Natural killer cell (primary cell): ENCODE measurements around the gene FXYD1. TPM values are rescaled to one million over a fixed set of nuclear protein-coding genes. Genes with fewer than 3 reads are reported as not detected.

Source experiments
- ATAC-seq, 3 donors: fragments of 150-1000 bp in 2 of 3; fragments of 200-7000 bp in 1 of 3; cut with Tn5 transposase; 1 replicate in 1 of 3; 2 replicates in 2 of 3; pipeline ENCODE4 v1.10.0; 2021; ENCODE audit warnings: mild to moderate bottlenecking in 2 of 3, moderate library complexity in 2 of 3
- DNase-seq, 2 donors: peaks; one replicate each; pipeline versions ENCODE4 v3.0.0 to v3.0.0-alpha.2; 2013 to 2021; ENCODE audit warnings: mixed read lengths in 1 of 2
- H3K27ac ChIP-seq: one replicate; pipeline ENCODE4 v1.5.1; 2013; ENCODE audit warnings: mild to moderate bottlenecking, low read length
- H3K27me3 ChIP-seq: one replicate; pipeline ENCODE4 v1.6.1; 2013; ENCODE audit warnings: low read length; ENCODE audit not compliant: control insufficient read depth, insufficient read depth
- H3K36me3 ChIP-seq: one replicate; pipeline ENCODE4 v1.6.1; 2013; ENCODE audit warnings: low read length; ENCODE audit not compliant: control insufficient read depth, insufficient read depth
- H3K4me1 ChIP-seq: one replicate; pipeline ENCODE4 v1.6.1; 2013; ENCODE audit warnings: low read length; ENCODE audit not compliant: control insufficient read depth, insufficient read depth
- H3K4me3 ChIP-seq: one replicate; pipeline ENCODE4 v1.5.1; 2013; ENCODE audit warnings: low read length
- H3K9me3 ChIP-seq: one replicate; pipeline ENCODE4 v1.6.1; 2013; ENCODE audit warnings: low read length; ENCODE audit not compliant: control insufficient read depth, insufficient read depth
- H3K27ac Mint-ChIP-seq, 2 donors: one replicate each; pipeline ENCODE4 v1.8.0; 2022; ENCODE audit warnings: mild to moderate bottlenecking in 2 of 2, mixed read lengths in 2 of 2, moderate library complexity in 1 of 2
- H3K27me3 Mint-ChIP-seq, 2 donors: one replicate each; pipeline ENCODE4 v1.8.0; 2022; ENCODE audit warnings: low read depth in 2 of 2, mixed read lengths in 2 of 2
- H3K36me3 Mint-ChIP-seq: one replicate; pipeline ENCODE4 v1.8.0; 2022; ENCODE audit warnings: mixed read lengths
- H3K4me1 Mint-ChIP-seq, 2 donors: one replicate each; pipeline ENCODE4 v1.8.0; 2022; ENCODE audit warnings: mixed read lengths in 2 of 2
- H3K4me3 Mint-ChIP-seq: one replicate; pipeline ENCODE4 v1.8.0; 2022; ENCODE audit warnings: mild to moderate bottlenecking, moderate library complexity, mixed read lengths
- H3K9me3 Mint-ChIP-seq, 2 donors: one replicate each; pipeline ENCODE4 v1.8.0; 2022; ENCODE audit warnings: mixed read lengths in 2 of 2
- CTCF ChIP-seq: fragments of 200-600 bp; IDR thresholded peaks from one replicate; pipeline ENCODE4 v1.8.0; 2022; ENCODE audit warnings: antibody characterized with exemption
- WGBS: methylation state at CpG from one replicate; pipeline ENCODE4 v1.1.7; 2013; ENCODE audit warnings: missing lambda C conversion rate; ENCODE audit not compliant: insufficient coverage; 5-methylcytosine and 5-hydroxymethylcytosine counted together
- intact Hi-C: fragments of 100-400 bp; cut with micrococcal nuclease; formaldehyde crosslinking; loops from one replicate; pipeline ENCODE4 v1.14.2; 2022
- total RNA-seq, 4 donors: library from RNA; stranded (reverse); fragments of 120-200 nt in 1 of 4; gene quantifications; one replicate each; pipeline versions ENCODE4 v1.2.3 to v1.2.4, GENCODE V29; 2013 to 2022

Gene FXYD1
- total RNA-seq, 3 donors from 2014 or later (not counting 1 experiment from before 2014, with no cell fraction given): not detected

- intact Hi-C loops: loop anchor here (5.0 kb wide), 2 partner anchors 72 to 168 kb away; no protein-coding TSS in a partner anchor
- Mint-ChIP-seq H3K4me1 (peaks cover 22 to 50% of the 10 kb centered on the region in 2 donors), H3K27ac (peak overlapping the region in 1 of 2 donors; percentile 80), H3K4me3 (peak overlapping the region; percentile 17), H3K9me3 (no peaks in the 10 kb centered on the region), H3K27me3 (peaks cover 0 to 23% of the 10 kb centered on the region in 2 donors), H3K36me3 (no peaks in the 10 kb centered on the region)
- Histone ChIP-seq H3K9me3 (no peaks in the 10 kb centered on the region), H3K36me3 (no peaks in the 10 kb centered on the region), H3K27ac (no peak overlapping the region), H3K4me3 (no peak overlapping the region), H3K4me1 (peaks cover 50% of the 10 kb centered on the region), H3K27me3 (peaks cover 11% of the 10 kb centered on the region)
- no peak for TF ChIP-seq CTCF
- 58% methylated on average over 12 of the region's 12 CpGs for WGBS
- ATAC-seq (no peak), DNase-seq (no peak)
These were observed 1.8 kb downstream of the FXYD1 start for GRCh38 chr19:35140207-35140961.

- 1% methylated on average over 41 of the region's 48 CpGs for WGBS
These were observed 2.6 kb downstream of the FXYD1 start for GRCh38 chr19:35140962-35141836.

GRCh38 chr19:35141837-35142605 lies 3.4 kb downstream of the FXYD1 start:
- H3K9me3 Mint-ChIP-seq: no peaks in the 10 kb centered on the region
- no peak for TF ChIP-seq CTCF
- peaks cover 0 to 22% of the 10 kb centered on the region in 2 donors for H3K27me3 Mint-ChIP-seq
- H3K4me1 Mint-ChIP-seq: peaks cover 22 to 49% of the 10 kb centered on the region in 2 donors
- no peaks in the 10 kb centered on the region for H3K9me3 ChIP-seq
- no peak for ATAC-seq
- H3K27ac Mint-ChIP-seq: peak overlapping the region; percentile 50 to 80
- no peaks in the 10 kb centered on the region for H3K36me3 ChIP-seq
- H3K4me1 ChIP-seq: peaks cover 46% of the 10 kb centered on the region
- DNase-seq: peak in 1 of 2 donors; percentile 59
- H3K4me3 ChIP-seq: peak overlapping the region; percentile 32
- H3K4me3 Mint-ChIP-seq: peak overlapping the region; percentile 76
- intact Hi-C loops: loop anchor here (5.0 kb wide), 2 partner anchors 70 to 170 kb away; no protein-coding TSS in a partner anchor
- H3K27me3 ChIP-seq: peaks cover 11% of the 10 kb centered on the region
- 14% methylated on average over 19 of the region's 21 CpGs for WGBS
- H3K27ac ChIP-seq: no peak overlapping the region
- no peaks in the 10 kb centered on the region for H3K36me3 Mint-ChIP-seq

More at GRCh38 chr19:35140962-35141836, 2.6 kb downstream of the FXYD1 start:
- Histone ChIP-seq H3K9me3 (no peaks in the 10 kb centered on the region), H3K27me3 (peaks cover 11% of the 10 kb centered on the region), H3K27ac (no peak overlapping the region), H3K4me1 (peaks cover 46% of the 10 kb centered on the region), H3K4me3 (peak overlapping the region; percentile 32), H3K36me3 (no peaks in the 10 kb centered on the region)
- intact Hi-C loops: loop anchor here (5.0 kb wide), 2 partner anchors 71 to 169 kb away; no protein-coding TSS in a partner anchor
- peaks cover 22 to 50% of the 10 kb centered on the region in 2 donors for H3K4me1 Mint-ChIP-seq
- ATAC-seq (peak; percentile 84 to 95 (median 86)), DNase-seq (peak; percentile 84 to 94)
- H3K27me3 Mint-ChIP-seq: peaks cover 0 to 23% of the 10 kb centered on the region in 2 donors
- H3K36me3 Mint-ChIP-seq: no peaks in the 10 kb centered on the region
- H3K27ac Mint-ChIP-seq: peak overlapping the region; percentile 50 to 80
- H3K4me3 Mint-ChIP-seq: peak overlapping the region; percentile 76
- H3K9me3 Mint-ChIP-seq: no peaks in the 10 kb centered on the region
- TF ChIP-seq CTCF: no peak
